B cell (primary cell): ENCODE data around the gene SPIRE1. TPM values are rescaled to one million over a fixed set of nuclear protein-coding genes. Genes with fewer than 3 reads are reported as not detected.
"Not testable (repeated sequence)": the region's sequence is repeated elsewhere in the genome, so short reads cannot be mapped to it uniquely, and the experiment has no call there.

Experiments
- ATAC-seq: fragments of 200-7000 bp; cut with Tn5 transposase; one replicate; pipeline ENCODE4 v1.10.0; 2021; ENCODE audit warnings: low read depth, mild to moderate bottlenecking, moderate number of reproducible peaks, moderate library complexity
- CTCF ChIA-PET: fragments of 350-600 bp; sonication (Branson Sonifier 250); formaldehyde crosslinking; loops from one replicate; lab custom pipeline; 2021; ENCODE audit warnings: antibody characterized with exemption, inconsistent platforms; lab: Charles Lee
- POLR2A ChIA-PET: fragments of 350-600 bp; sonication (Branson Sonifier 250); formaldehyde crosslinking; loops from one replicate; lab custom pipeline; 2021; ENCODE audit warnings: antibody characterized with exemption; lab: Charles Lee
- DNase-seq: peaks from one replicate; pipeline ENCODE4 v3.0.0; 2013
- H2AFZ ChIP-seq: 2 replicates; pipeline ENCODE4 v1.6.1; 2012; ENCODE audit warnings: mild to moderate bottlenecking, low read depth, low read length; ENCODE audit not compliant: insufficient read depth, poor library complexity, severe bottlenecking
- H3K27ac ChIP-seq, 2 donors: 1 replicate in 1 of 2; 2 replicates in 1 of 2; pipeline ENCODE4 v1.5.1; 2012 to 2013; ENCODE audit warnings: low read length in 2 of 2, mild to moderate bottlenecking in 2 of 2, moderate library complexity in 1 of 2
- H3K27me3 ChIP-seq, 4 experiments: fragments of 200-600 bp in 1 of 4; sonication (generic) in 1 of 4; replicated peaks in 1 of 4; 1 replicate in 2 of 4; 2 replicates in 2 of 4; pipeline versions ENCODE4 v1.6.1 to v1.7.0; 2013 to 2016; ENCODE audit warnings: low read length in 3 of 4, mild to moderate bottlenecking in 2 of 4, mixed read lengths in 1 of 4, moderate library complexity in 1 of 4; ENCODE audit not compliant: insufficient read depth in 4 of 4, control insufficient read depth in 3 of 4; ENCODE audit errors: control extremely low read depth in 1 of 4
- H3K36me3 ChIP-seq, 2 experiments: replicated peaks in 1 of 2; 1 replicate in 1 of 2; 2 replicates in 1 of 2; pipeline versions ENCODE4 v1.6.1 to v1.7.1; 2013; ENCODE audit warnings: low read length in 1 of 2; ENCODE audit not compliant: insufficient read depth in 2 of 2, control insufficient read depth in 1 of 2; ENCODE audit errors: control extremely low read depth in 1 of 2, extremely low read depth in 1 of 2
- H3K4me1 ChIP-seq, 2 donors: fragments of 200-600 bp in 1 of 2; sonication (generic) in 1 of 2; 1 replicate in 1 of 2; 2 replicates in 1 of 2; pipeline versions ENCODE4 v1.5.1 to v1.6.1; 2013 to 2017; ENCODE audit warnings: low read length in 2 of 2; ENCODE audit not compliant: control insufficient read depth in 2 of 2, insufficient read depth in 2 of 2
- H3K4me2 ChIP-seq: replicated peaks from 2 replicates; pipeline ENCODE3; 2012; ENCODE audit warnings: mild to moderate bottlenecking, low read depth, low read length; ENCODE audit not compliant: poor library complexity, severe bottlenecking
- H3K4me3 ChIP-seq, 5 experiments: fragments of 200-600 bp in 1 of 5; sonication (generic) in 1 of 5; 1 replicate in 3 of 5; 2 replicates in 2 of 5; pipeline versions ENCODE4 v1.5.1 to v1.7.0; 2011 to 2016; ENCODE audit warnings: low read length in 4 of 5, mild to moderate bottlenecking in 4 of 5, low read depth in 2 of 5, control low read depth in 1 of 5, moderate library complexity in 1 of 5; ENCODE audit not compliant: insufficient read depth in 1 of 5; ENCODE audit errors: control extremely low read depth in 1 of 5, extremely low read depth in 1 of 5
- H3K79me2 ChIP-seq: fragments of 200-600 bp; sonication (generic); one replicate; pipeline ENCODE4 v1.6.0; 2016; ENCODE audit warnings: low read length; ENCODE audit not compliant: control insufficient read depth, insufficient read depth
- H3K9ac ChIP-seq: fragments of 200-600 bp; sonication (generic); 2 replicates; pipeline ENCODE4 v1.6.1; 2017; ENCODE audit warnings: mild to moderate bottlenecking, low read length, moderate library complexity
- H3K9me3 ChIP-seq, 3 donors: one replicate each; pipeline versions ENCODE4 v1.6.1 to v1.7.1; 2013; ENCODE audit warnings: low read length in 2 of 3; ENCODE audit not compliant: control insufficient read depth in 2 of 3, insufficient read depth in 1 of 3; ENCODE audit errors: control extremely low read depth in 1 of 3
- H4K20me1 ChIP-seq: 2 replicates; pipeline ENCODE4 v1.6.0; 2012; ENCODE audit warnings: mild to moderate bottlenecking, low read length; ENCODE audit not compliant: insufficient read depth, control insufficient read depth, poor library complexity, severe bottlenecking
- H3K27ac Mint-ChIP-seq: one replicate; pipeline ENCODE4 v1.8.0; 2021; ENCODE audit warnings: mixed read lengths
- H3K27me3 Mint-ChIP-seq: one replicate; pipeline ENCODE4 v1.8.0; 2021; ENCODE audit warnings: mixed read lengths
- H3K4me1 Mint-ChIP-seq: one replicate; pipeline ENCODE4 v1.8.0; 2021; ENCODE audit warnings: mixed read lengths
- H3K4me3 Mint-ChIP-seq: one replicate; pipeline ENCODE4 v1.8.0; 2021; ENCODE audit warnings: mixed read lengths
- H3K9me3 Mint-ChIP-seq: one replicate; pipeline ENCODE4 v1.8.0; 2022; ENCODE audit warnings: mixed read lengths; ENCODE audit not compliant: insufficient read depth
- WGBS: methylation state at CpG from one replicate; pipeline ENCODE4 v1.1.5; 2013; ENCODE audit warnings: missing lambda C conversion rate; ENCODE audit not compliant: insufficient coverage; 5-methylcytosine and 5-hydroxymethylcytosine counted together
- intact Hi-C: fragments of 100-400 bp; cut with micrococcal nuclease; formaldehyde crosslinking; loops from one replicate; pipeline ENCODE4 v1.10.0; 2022
- polyA plus RNA-seq: library from polyadenylated mRNA; depleted of rRNA; stranded (reverse); fragments of >200 nt; gene quantifications from 2 replicates; pipeline ENCODE4 v1.2.3, GENCODE V29; 2012
- total RNA-seq, 2 donors: library from RNA; stranded (reverse); fragments of 120-200 nt in 1 of 2; gene quantifications; 1 replicate in 1 of 2; 2 replicates in 1 of 2; pipeline versions ENCODE4 v1.2.3 to v1.2.4, GENCODE V29; 2013 to 2022

The SPIRE1 gene
- total and polyA plus RNA-seq, 2 donors (not counting 1 experiment from before 2014, with no cell fraction given): 0.22 to 4.0 TPM

- Mint-ChIP-seq H3K27me3 (peaks cover 12% of the 10 kb centered on the region), H3K27ac (peak overlapping the region; percentile 11)
- H3K4me3 Mint-ChIP-seq, H3K36me3 ChIP-seq, H3K9ac ChIP-seq, H3K4me3 ChIP-seq, H4K20me1 ChIP-seq, intact Hi-C loops, H3K4me2 ChIP-seq, H3K79me2 ChIP-seq, H3K27me3 ChIP-seq, CTCF ChIA-PET, DNase-seq, POLR2A ChIA-PET, H3K27ac ChIP-seq, H2AFZ ChIP-seq, ATAC-seq, H3K9me3 Mint-ChIP-seq, H3K4me1 Mint-ChIP-seq, H3K4me1 ChIP-seq: not testable (repeated sequence)
- 85% methylated on average over 11 of the region's 13 CpGs for WGBS
- peaks cover 0 to 11% (median 0%) of the 10 kb centered on the region in 3 donors for H3K9me3 ChIP-seq
These were observed 105.7 kb downstream of the SPIRE1 start for GRCh38 chr18:12551943-12552878.

- H3K36me3 ChIP-seq, H4K20me1 ChIP-seq, H3K4me2 ChIP-seq, H3K4me1 Mint-ChIP-seq, H3K4me3 ChIP-seq, H3K27me3 ChIP-seq, H3K27ac ChIP-seq, H3K9ac ChIP-seq, H3K9me3 Mint-ChIP-seq, H3K27ac Mint-ChIP-seq, POLR2A ChIA-PET, H3K4me3 Mint-ChIP-seq, ATAC-seq, H3K79me2 ChIP-seq, intact Hi-C loops, H3K9me3 ChIP-seq, DNase-seq, CTCF ChIA-PET, H3K4me1 ChIP-seq, H2AFZ ChIP-seq: not testable (repeated sequence)
- 92% methylated on average over 9 of the region's 13 CpGs for WGBS
- peaks cover 14% of the 10 kb centered on the region for H3K27me3 Mint-ChIP-seq
These were observed 106.4 kb downstream of the SPIRE1 start for GRCh38 chr18:12551466-12551865.
